ENCODE results near the gene TMEM164.

The TMEM164 gene

GRCh38 chrX:110042496-110042895, 39.6 kb downstream of the TMEM164 start:
- no peak for DNase-seq

GRCh38 chrX:110043506-110043905, 40.6 kb downstream of the TMEM164 start:
- no peak for DNase-seq

- DNase-seq: no peak
These were observed 41.7 kb downstream of the TMEM164 start for GRCh38 chrX:110044346-110045249.

- DNase-seq: no peak
These were observed 42.5 kb downstream of the TMEM164 start for GRCh38 chrX:110045421-110045820.

GRCh38 chrX:110046001-110046400, 43.1 kb downstream of the TMEM164 start:
- no peak for DNase-seq

- no peak for DNase-seq
These were observed 44.1 kb downstream of the TMEM164 start for GRCh38 chrX:110046971-110047370.

- DNase-seq: no peak
These were observed 46.2 kb downstream of the TMEM164 start for GRCh38 chrX:110049096-110049495.

- no peak for DNase-seq
These were observed 47.5 kb downstream of the TMEM164 start for GRCh38 chrX:110050386-110050785.

GRCh38 chrX:110050901-110051300, 48.0 kb downstream of the TMEM164 start:
- no peak for DNase-seq

- DNase-seq: no peak
These were observed 48.6 kb downstream of the TMEM164 start for GRCh38 chrX:110051559-110051958.

- DNase-seq: no peak
These were observed 49.4 kb downstream of the TMEM164 start for GRCh38 chrX:110052303-110052702.

GRCh38 chrX:110053453-110053852, 50.5 kb downstream of the TMEM164 start:
- DNase-seq: no peak

GRCh38 chrX:110055616-110056015, 52.7 kb downstream of the TMEM164 start:
- DNase-seq: no peak

GRCh38 chrX:110056419-110056818, 53.5 kb downstream of the TMEM164 start:
- no peak for DNase-seq

- DNase-seq: no peak
These were observed 56.5 kb downstream of the TMEM164 start for GRCh38 chrX:110059410-110059809.

GRCh38 chrX:110060317-110060716, 57.4 kb downstream of the TMEM164 start:
- DNase-seq: no peak

GRCh38 chrX:110060846-110061537, 58.1 kb downstream of the TMEM164 start:
- no peak for DNase-seq

GRCh38 chrX:110062919-110063318, 60.0 kb downstream of the TMEM164 start:
- no peak for DNase-seq

- no peak for DNase-seq
These were observed 63.7 kb downstream of the TMEM164 start for GRCh38 chrX:110066488-110067225.

- no peak for DNase-seq
These were observed 68.1 kb downstream of the TMEM164 start for GRCh38 chrX:110070970-110071369.

- no peak for DNase-seq
These were observed 78.4 kb downstream of the TMEM164 start for GRCh38 chrX:110081320-110081719.

GRCh38 chrX:110081740-110082139, 78.8 kb downstream of the TMEM164 start:
- DNase-seq: no peak

GRCh38 chrX:110082161-110082560, 79.2 kb downstream of the TMEM164 start:
- no peak for DNase-seq

Measured in NCI-H2107 (cell line).